H1 (cell line): ENCODE data around the gene BNC2. TPM values are rescaled to one million over a fixed set of nuclear protein-coding genes. Genes with fewer than 3 reads are reported as not detected.

Experiments used
- CTCF ChIA-PET: fragments of 300-600 bp; sonication (Branson Sonifier 250); formaldehyde crosslinking; loops from one replicate; lab custom pipeline; 2021; ENCODE audit not compliant: partially characterized antibody; lab: Charles Lee
- POLR2A ChIA-PET: fragments of 300-600 bp; sonication (Branson Sonifier 250); formaldehyde crosslinking; loops from one replicate; lab custom pipeline; 2021; ENCODE audit warnings: inconsistent platforms; ENCODE audit not compliant: partially characterized antibody; lab: Charles Lee
- DNase-seq, 2 experiments: peaks; one replicate each; pipeline versions ENCODE4 v3.0.0 to v3.0.0-alpha.2; 2010 to 2022; ENCODE audit warnings: low spot score in 2 of 2, low read depth in 1 of 2, mixed read lengths in 1 of 2
- FAIRE-seq: peaks from 2 replicates; lab custom pipeline; 2011; peaks lifted over from hg19 to GRCh38; lab: Jason Lieb, UNC
- H2AFZ ChIP-seq: 2 replicates; pipeline ENCODE4 v1.8.1; 2012; ENCODE audit warnings: low read length, inconsistent platforms
- H2AK5ac ChIP-seq: 2 replicates; pipeline ENCODE4 v1.6.1; 2013; ENCODE audit warnings: low read depth, low read length
- H2BK120ac ChIP-seq: replicated peaks from 2 replicates; pipeline ENCODE3; 2013; ENCODE audit warnings: low read depth, low read length, inconsistent platforms
- H2BK12ac ChIP-seq: 2 replicates; pipeline ENCODE4 v1.6.1; 2013; ENCODE audit warnings: low read depth, low read length
- H2BK15ac ChIP-seq: 2 replicates; pipeline ENCODE4 v1.6.1; 2013; ENCODE audit warnings: low read length
- H2BK20ac ChIP-seq: 2 replicates; pipeline ENCODE4 v1.6.1; 2013; ENCODE audit warnings: low read length
- H2BK5ac ChIP-seq: 2 replicates; pipeline ENCODE4 v1.6.1; 2013; ENCODE audit warnings: low read depth, low read length
- H3K14ac ChIP-seq: 2 replicates; pipeline ENCODE4 v1.6.1; 2013; ENCODE audit warnings: inconsistent platforms; ENCODE audit not compliant: insufficient read length
- H3K18ac ChIP-seq: 2 replicates; pipeline ENCODE4 v1.6.1; 2013; ENCODE audit warnings: low read length; ENCODE audit errors: extremely low read depth
- H3K23ac ChIP-seq: 2 replicates; pipeline ENCODE4 v1.6.1; 2013; ENCODE audit warnings: inconsistent platforms; ENCODE audit not compliant: insufficient read length
- H3K23me2 ChIP-seq: 2 replicates; pipeline ENCODE4 v1.6.1; 2013; ENCODE audit warnings: low read depth, low read length
- H3K27ac ChIP-seq: 2 replicates; pipeline ENCODE4 v1.6.1; 2011; ENCODE audit warnings: low read depth, low read length, inconsistent platforms
- H3K27me3 ChIP-seq, 4 experiments: replicated peaks in 1 of 4; 1 replicate in 1 of 4; 2 replicates in 3 of 4; pipeline versions ENCODE4 v1.6.1 to v1.8.1; 2011 to 2013; ENCODE audit warnings: low read length in 3 of 4, mild to moderate bottlenecking in 3 of 4, inconsistent platforms in 2 of 4, mixed read lengths in 2 of 4, moderate library complexity in 1 of 4; ENCODE audit not compliant: control insufficient read depth in 3 of 4, insufficient read depth in 3 of 4; ENCODE audit errors: extremely low read depth in 1 of 4
- H3K36me3 ChIP-seq, 4 experiments: 2 replicates each; pipeline versions ENCODE4 v1.6.1 to v1.8.1; 2011 to 2013; ENCODE audit warnings: mild to moderate bottlenecking in 4 of 4, low read length in 3 of 4, moderate library complexity in 2 of 4, control low read depth in 1 of 4, inconsistent platforms in 1 of 4; ENCODE audit not compliant: insufficient read depth in 4 of 4, control insufficient read depth in 2 of 4
- H3K4ac ChIP-seq: replicated peaks from 2 replicates; pipeline ENCODE3; 2013; ENCODE audit warnings: low read length, low read depth, mixed read lengths, inconsistent platforms; ENCODE audit not compliant: insufficient read length
- H3K4me1 ChIP-seq, 4 experiments: replicated peaks in 1 of 4; 1 replicate in 1 of 4; 2 replicates in 3 of 4; pipeline versions ENCODE4 v1.6.1 to v1.8.1; 2011 to 2013; ENCODE audit warnings: low read length in 3 of 4, inconsistent platforms in 2 of 4, mixed read lengths in 1 of 4; ENCODE audit not compliant: insufficient read depth in 4 of 4, control insufficient read depth in 3 of 4
- H3K4me2 ChIP-seq, 2 experiments: 2 replicates each; pipeline versions ENCODE4 v1.6.1 to v1.8.1; 2011 to 2013; ENCODE audit warnings: low read depth in 2 of 2, low read length in 2 of 2, control low read depth in 1 of 2, inconsistent platforms in 1 of 2, mild to moderate bottlenecking in 1 of 2; ENCODE audit not compliant: insufficient read depth in 1 of 2
- H3K4me3 ChIP-seq, 4 experiments: fragments of 200-600, 300-600 bp in 1 of 4; sonication (generic), shearing (Covaris generic), sonication (Bioruptor Twin) in 1 of 4; 2 replicates each; pipeline versions ENCODE4 v1.5.1 to v1.8.1; 2011 to 2016; ENCODE audit warnings: low read length in 4 of 4, low read depth in 3 of 4, control low read depth in 2 of 4, inconsistent platforms in 2 of 4, mild to moderate bottlenecking in 2 of 4, mixed read lengths in 1 of 4, moderate library complexity in 1 of 4; ENCODE audit not compliant: insufficient read depth in 2 of 4; ENCODE audit errors: extremely low read depth in 1 of 4
- H3K56ac ChIP-seq: replicated peaks from 2 replicates; pipeline ENCODE3; 2013; ENCODE audit warnings: low read depth, mild to moderate bottlenecking, mixed read lengths, low read length, inconsistent platforms; ENCODE audit not compliant: insufficient read length
- H3K79me1 ChIP-seq: 2 replicates; pipeline ENCODE4 v1.6.1; 2013; ENCODE audit warnings: low read depth, low read length, control low read depth
- H3K79me2 ChIP-seq, 2 experiments: 2 replicates each; pipeline versions ENCODE4 v1.6.1 to v1.8.1; 2012 to 2013; ENCODE audit warnings: low read length in 2 of 2, mild to moderate bottlenecking in 2 of 2, inconsistent platforms in 1 of 2; ENCODE audit not compliant: insufficient read depth in 2 of 2, control insufficient read depth in 1 of 2
- H3K9ac ChIP-seq, 4 experiments: replicated peaks in 1 of 4; 1 replicate in 1 of 4; 2 replicates in 3 of 4; pipeline versions ENCODE4 v1.6.1 to v1.8.1; 2011 to 2013; ENCODE audit warnings: low read depth in 3 of 4, low read length in 3 of 4, control low read depth in 2 of 4, mild to moderate bottlenecking in 2 of 4, moderate library complexity in 2 of 4, inconsistent platforms in 1 of 4; ENCODE audit errors: extremely low read depth in 1 of 4
- H3K9me3 ChIP-seq, 2 experiments: 2 replicates each; pipeline versions ENCODE4 v1.6.1 to v1.8.1; 2012 to 2013; ENCODE audit warnings: mild to moderate bottlenecking in 2 of 2, moderate library complexity in 2 of 2, control low read depth in 1 of 2, inconsistent platforms in 1 of 2, low read depth in 1 of 2, low read length in 1 of 2, mixed read lengths in 1 of 2; ENCODE audit not compliant: insufficient read depth in 2 of 2
- H4K20me1 ChIP-seq, 2 experiments: replicated peaks in 1 of 2; 2 replicates each; pipeline versions ENCODE3 to v1.8.1; 2011 to 2013; ENCODE audit warnings: inconsistent platforms in 2 of 2, low read length in 2 of 2, mild to moderate bottlenecking in 1 of 2; ENCODE audit not compliant: insufficient read depth in 2 of 2, control insufficient read depth in 1 of 2
- H4K5ac ChIP-seq: 2 replicates; pipeline ENCODE4 v1.6.1; 2013; ENCODE audit warnings: low read length, low read depth, mixed read lengths, inconsistent platforms; ENCODE audit not compliant: insufficient read length
- H4K8ac ChIP-seq: 2 replicates; pipeline ENCODE4 v1.8.0; 2013; ENCODE audit warnings: mild to moderate bottlenecking, moderate library complexity, low read length, inconsistent platforms; ENCODE audit not compliant: insufficient read depth; ENCODE audit errors: extremely low read depth
- H4K91ac ChIP-seq: replicated peaks from 2 replicates; pipeline ENCODE3; 2013; ENCODE audit warnings: low read length, mixed read lengths, inconsistent platforms; ENCODE audit not compliant: insufficient read length
- KDM4A ChIP-seq: IDR thresholded peaks from one replicate; pipeline ENCODE4 v1.7.1; 2012; ENCODE audit warnings: low read depth, mild to moderate bottlenecking, moderate library complexity, low read length, inconsistent platforms; ENCODE audit not compliant: severe bottlenecking
- POLR2A ChIP-seq, 2 experiments: IDR thresholded peaks; 1 replicate in 1 of 2; 2 replicates in 1 of 2; pipeline ENCODE4 v1.6.1; 2011; ENCODE audit warnings: low read depth in 2 of 2, low read length in 2 of 2, mild to moderate bottlenecking in 2 of 2; ENCODE audit errors: control extremely low read depth in 1 of 2
- RBBP5 ChIP-seq: IDR thresholded peaks from 2 replicates; pipeline ENCODE4 v1.7.1; 2012; ENCODE audit warnings: low read depth, mild to moderate bottlenecking, inconsistent platforms, low read length, moderate library complexity, borderline replicate concordance
- SUZ12 ChIP-seq: fragments of 200-600 bp; sonication (generic); IDR thresholded peaks from 2 replicates; pipeline ENCODE4 v1.6.1; 2012; ENCODE audit warnings: mild to moderate bottlenecking, inconsistent platforms, low read length, moderate library complexity, mixed read lengths
- TAF1 ChIP-seq: IDR thresholded peaks from 2 replicates; pipeline ENCODE4 v1.6.1; 2011; ENCODE audit warnings: mild to moderate bottlenecking, low read depth, low read length
- TEAD4 ChIP-seq: IDR thresholded peaks from 2 replicates; pipeline ENCODE4 v1.6.1; 2012; ENCODE audit warnings: low read depth, low read length, inconsistent platforms, mixed read lengths
- WGBS, 2 experiments: shearing (Covaris generic) in 1 of 2; methylation state at CpG; one replicate each; pipeline versions ENCODE4 v1.1.6 to v1.1.7; 2013 to 2015; ENCODE audit warnings: low lambda C conversion rate in 2 of 2, mixed read lengths in 2 of 2, inconsistent platforms in 1 of 2, low coverage in 1 of 2, missing lambda C conversion rate in 1 of 2; ENCODE audit not compliant: insufficient replicate concordance in 2 of 2, insufficient coverage in 1 of 2, insufficient read length in 1 of 2; ENCODE audit errors: extremely low coverage in 1 of 2, missing lambda C conversion rate in 1 of 2; 5-methylcytosine and 5-hydroxymethylcytosine counted together
- polyA plus RNA-seq, 7 experiments: library from polyadenylated mRNA; depleted of rRNA in 3 of 7; stranded (reverse) in 5 of 7; unstranded in 2 of 7; fragments of >200 nt in 5 of 7; fragments of 200-250 nt in 2 of 7; gene quantifications; 1 replicate in 5 of 7; 2 replicates in 1 of 7; 4 replicates in 1 of 7; pipeline versions ENCODE4 v1.2.1 to v1.2.3, GENCODE V29; 2011 to 2013; ENCODE audit warnings: missing spikeins in 2 of 7, mixed read lengths in 2 of 7
- total RNA-seq: library from RNA; stranded (reverse); fragmentation: NEBNext Ultra II Directional; extraction: Animal tissue kit (Norgen Biotek cat#: 25700); gene quantifications from 2 replicates; pipeline ENCODE4 v1.2.1, GENCODE V29; 2021

The BNC2 gene
- total and polyA plus RNA-seq, 2 of the 8 experiments (the other 6 are each of a cell fraction or from before 2014, with no cell fraction given): 16.0 to 26.8 TPM

- H3K27ac ChIP-seq: no peak overlapping the region
- CTCF ChIA-PET: interaction anchor here (1.5 kb wide), 1 partner anchor 106 kb away, joined by 5 read pairs; no protein-coding TSS in a partner anchor
Observed at GRCh38 chr9:16421532-16421931, 448.9 kb downstream of the BNC2 start.

More at GRCh38 chr9:16421532-16421931, 448.9 kb downstream of the BNC2 start:
- no peak for TF ChIP-seq TAF1
- TF ChIP-seq TEAD4: peak; percentile 38; the same call in 1 of the 2 replicates
- no peak for TF ChIP-seq POLR2A (IDR thresholded peaks at IDR 0.05; ENCODE audit: control extremely low read depth in 1 of 2, low read depth in 2 of 2, low read length in 2 of 2)
- TF ChIP-seq SUZ12: no peak
- no peak for TF ChIP-seq KDM4A
- no peak for TF ChIP-seq RBBP5
- Histone ChIP-seq H2AK5ac (no peak overlapping the region), H3K9me3 (0 out of 4 replicates have a peak, but pooled peaks cover 0 to 3% of the 10 kb centered on the region in 2 experiments), H3K23ac (no peak overlapping the region), H3K4me1 (peaks cover 0 to 13% (median 10%) of the 10 kb centered on the region in 4 experiments; a peak in 4 of 7 replicates), H3K23me2 (no peaks in the 10 kb centered on the region), H3K4me2 (no peak overlapping the region; a peak in 1 of 4 replicates), H3K79me2 (no peaks in the 10 kb centered on the region), H3K79me1 (no peaks in the 10 kb centered on the region), H3K36me3 (peaks cover 0 to 12% (median 5%) of the 10 kb centered on the region in 4 experiments; a peak in 4 of 8 replicates), H4K20me1 (no peaks in the 10 kb centered on the region), H2AFZ (no peak overlapping the region), H2BK15ac (no peak overlapping the region), H3K14ac (no peak overlapping the region), H2BK120ac (no peak overlapping the region), H2BK5ac (no peak overlapping the region), H2BK12ac (no peak overlapping the region), H3K4me3 (no peak overlapping the region), H3K9ac (no peak overlapping the region), H3K4ac (no peak overlapping the region), H3K27me3 (no peaks in the 10 kb centered on the region), H2BK20ac (no peak overlapping the region), H3K18ac (no peak overlapping the region), H4K91ac (no peak overlapping the region), H4K8ac (no peak overlapping the region), H4K5ac (no peak overlapping the region), H3K56ac (no peak overlapping the region)
- POLR2A ChIA-PET: no interaction called here
- FAIRE-seq: peak; percentile 81
- 70% methylated on average over 7 of the region's 7 CpGs; no CpG with 5 or more reads in 1 of the 2 experiments for WGBS, 2 experiments
- no peak for DNase-seq
